MV-4-11 (cell line): Measurements from ENCODE around the gene CLGN.

Experiments
- DNase-seq: peaks from one replicate; lab custom pipeline; 2025; lab: John Stamatoyannopoulos, UW

The CLGN gene

DNA sequence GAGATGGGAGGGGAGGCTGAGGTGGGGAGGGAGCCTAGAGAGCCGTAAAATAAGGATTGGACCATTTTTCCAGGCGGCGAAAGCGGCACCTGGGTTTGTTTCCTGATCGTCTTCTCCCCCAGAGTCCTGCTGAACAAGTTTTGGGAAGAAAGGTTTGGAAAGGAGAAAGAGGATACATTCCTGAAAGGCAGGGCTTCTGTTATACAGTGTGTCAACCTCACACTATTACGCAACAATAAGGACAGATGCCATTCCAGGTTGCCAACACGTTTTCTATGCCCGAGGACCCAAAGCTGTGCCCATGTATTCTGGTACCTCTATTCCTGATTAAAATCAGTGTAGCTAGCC lies 53.3 kb downstream of the CLGN start:
- DNase-seq = peak; percentile 3

DNA sequence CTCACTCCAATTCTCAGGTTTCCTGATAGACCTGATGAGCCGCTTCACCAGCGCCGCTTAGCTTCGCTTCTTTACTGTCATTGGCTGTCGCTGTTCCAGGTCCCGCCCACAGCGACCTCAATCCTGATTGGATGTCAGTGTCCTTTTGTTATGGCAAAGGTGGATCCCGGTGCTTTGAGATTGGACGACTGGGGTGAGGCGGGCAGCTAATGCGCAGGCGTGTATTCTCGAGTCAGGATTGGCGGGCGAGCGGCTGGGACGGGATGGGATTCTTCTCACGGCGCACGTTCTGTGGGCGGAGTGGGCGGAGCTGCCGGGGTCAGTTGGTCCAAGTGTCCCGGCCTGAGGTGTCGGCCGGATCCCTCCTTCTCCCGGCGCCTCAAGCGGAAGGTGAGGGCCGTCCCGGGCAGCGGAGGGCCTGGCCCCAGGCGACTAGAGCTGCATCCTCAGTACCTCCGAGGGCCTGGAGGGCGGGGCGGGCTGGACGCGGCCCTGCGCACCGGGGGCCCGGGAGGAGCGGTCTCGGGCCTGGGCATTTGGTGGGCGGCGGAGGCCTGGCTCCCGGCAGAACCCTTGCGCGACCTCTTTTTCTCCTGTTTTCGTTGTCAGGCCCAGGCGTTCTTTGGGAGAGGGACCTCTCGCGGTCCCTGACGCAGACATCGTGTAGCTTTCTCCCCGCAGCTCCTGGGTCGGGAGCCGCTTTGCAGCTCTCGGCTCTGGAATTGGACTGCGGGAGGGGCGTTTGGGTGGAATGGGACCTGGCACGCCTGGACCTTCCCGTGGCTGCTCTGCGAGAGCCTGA lies 53.9 kb downstream of the CLGN start, which contains the start of gene SCOC:
SCOC (plus strand) TSS at position 319 of the 802 bp plus-strand sequence. CDS start 5,525 bp downstream, outside the sequence.
- DNase-seq = peak; percentile 99

DNA sequence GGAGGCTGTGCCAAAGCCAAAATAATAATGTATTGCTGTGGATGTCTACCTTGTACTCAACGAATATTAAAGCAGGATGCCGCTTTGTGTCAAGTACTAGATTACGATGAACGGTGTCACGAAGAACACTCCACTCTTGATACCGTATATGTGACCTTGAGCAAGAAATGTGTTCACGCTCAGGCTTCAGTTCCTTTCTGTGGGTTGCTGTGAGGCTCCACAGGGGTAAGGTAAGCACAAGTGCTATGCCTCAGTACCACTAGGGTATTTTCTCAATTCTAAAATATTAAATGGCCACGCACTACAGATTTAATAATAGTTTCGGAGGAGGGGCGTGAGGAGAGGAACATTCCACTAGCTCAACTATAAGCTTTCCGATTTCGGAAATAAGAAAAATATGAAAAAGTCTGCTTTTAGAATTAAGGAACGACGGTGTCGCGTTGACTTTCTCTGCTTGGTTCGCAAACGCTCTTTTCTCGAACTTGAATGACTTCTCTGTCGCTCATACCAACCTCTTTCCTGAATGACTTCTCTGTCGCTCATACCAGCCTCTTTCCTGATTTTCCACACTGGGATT lies 54.6 kb downstream of the CLGN start:
- peak; percentile 39 for DNase-seq

DNA sequence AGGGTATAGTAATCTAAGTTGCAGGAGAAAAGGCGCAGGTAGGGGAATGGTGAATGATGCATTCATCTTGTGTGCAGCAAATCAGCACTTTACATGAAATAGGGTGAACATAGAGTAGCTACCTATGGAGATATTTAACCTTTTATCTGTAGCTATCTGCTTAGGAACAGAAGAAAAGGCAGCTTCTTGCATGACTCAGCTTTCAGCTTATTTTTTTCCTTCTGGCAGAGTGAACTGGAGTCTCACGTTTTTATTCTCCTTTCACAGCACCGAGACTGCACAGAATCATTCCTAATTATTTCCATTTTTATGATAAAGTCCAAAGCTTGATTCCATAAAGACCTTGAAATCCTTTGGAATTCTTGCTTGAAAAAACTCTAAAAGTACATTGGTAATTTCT lies 58.8 kb downstream of the CLGN start:
- DNase-seq = no peak

DNA sequence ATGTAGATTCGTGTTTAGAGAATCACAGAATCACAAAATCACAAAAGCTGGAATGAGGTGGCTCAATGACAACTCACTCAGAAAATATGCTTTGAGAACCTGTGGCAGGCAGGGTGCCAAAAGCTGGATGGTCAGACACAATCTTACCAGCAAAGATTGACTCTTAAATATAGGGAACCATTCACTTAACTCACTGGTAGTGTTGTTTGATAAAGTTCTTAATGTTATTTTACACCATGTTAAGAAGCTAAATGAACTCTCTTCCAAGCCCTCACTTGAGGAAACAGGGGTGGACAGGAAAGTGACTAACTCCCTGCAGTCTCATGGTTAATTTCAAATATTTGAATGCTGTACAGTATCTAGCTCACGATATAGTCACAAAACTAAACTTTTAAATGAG lies 59.7 kb downstream of the CLGN start:
- DNase-seq = no peak

DNA sequence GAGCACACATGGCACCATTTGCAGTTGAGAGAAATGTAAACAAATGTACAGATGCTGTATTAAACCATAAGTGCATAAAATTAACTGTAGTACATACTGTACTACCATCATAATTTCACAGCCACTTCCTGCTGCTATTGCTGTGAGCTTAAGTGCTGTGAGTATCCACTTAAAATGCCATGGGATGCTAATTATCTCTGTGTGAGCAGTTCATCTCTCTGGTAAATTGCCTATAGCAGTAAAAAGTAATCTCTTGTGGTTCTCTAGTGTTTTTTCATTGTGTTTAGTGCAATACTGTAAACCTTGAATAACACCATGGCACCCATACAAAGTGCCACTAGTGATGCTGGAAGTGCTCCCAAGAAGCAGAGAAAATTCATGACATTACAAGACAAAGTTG lies 63.9 kb downstream of the CLGN start:
- no peak for DNase-seq

DNA sequence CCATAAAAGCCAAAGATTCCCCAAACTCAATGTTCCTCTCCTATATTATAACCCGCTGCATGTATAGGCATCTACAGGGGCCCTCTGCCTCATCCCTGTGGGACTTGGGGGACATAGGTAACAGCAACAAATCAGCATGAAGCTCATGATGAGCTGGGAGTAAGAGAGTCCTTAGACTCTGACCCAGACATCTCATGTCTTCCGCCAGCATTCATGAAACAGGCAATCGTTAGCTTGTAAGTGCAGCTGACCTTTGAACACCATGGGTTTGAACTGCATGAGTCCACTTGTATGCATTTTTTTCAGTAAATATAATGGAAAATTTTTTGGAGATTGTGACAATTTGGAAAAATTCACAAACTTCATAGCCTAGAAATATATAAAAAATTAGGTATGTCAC lies 64.4 kb downstream of the CLGN start:
- DNase-seq = no peak

DNA sequence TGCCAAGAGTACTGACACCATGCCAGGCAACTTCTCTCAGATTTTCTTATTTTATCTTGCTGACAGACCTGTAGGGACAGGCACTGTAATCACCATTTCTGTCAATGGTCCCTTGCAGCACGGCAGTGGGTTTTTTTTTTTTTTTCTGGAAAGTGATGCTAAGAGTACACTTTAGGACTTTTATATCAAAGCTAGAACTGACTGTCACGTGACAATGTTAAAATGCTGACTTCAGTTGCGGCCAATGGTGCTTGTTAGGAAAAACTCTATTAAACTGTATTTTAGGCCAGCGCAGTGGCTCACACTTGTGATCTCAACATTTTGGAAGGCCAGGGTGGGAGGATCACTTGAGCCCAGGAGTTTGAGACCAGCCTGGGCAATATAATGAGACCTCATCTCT lies 66.3 kb downstream of the CLGN start:
- no peak for DNase-seq

DNA sequence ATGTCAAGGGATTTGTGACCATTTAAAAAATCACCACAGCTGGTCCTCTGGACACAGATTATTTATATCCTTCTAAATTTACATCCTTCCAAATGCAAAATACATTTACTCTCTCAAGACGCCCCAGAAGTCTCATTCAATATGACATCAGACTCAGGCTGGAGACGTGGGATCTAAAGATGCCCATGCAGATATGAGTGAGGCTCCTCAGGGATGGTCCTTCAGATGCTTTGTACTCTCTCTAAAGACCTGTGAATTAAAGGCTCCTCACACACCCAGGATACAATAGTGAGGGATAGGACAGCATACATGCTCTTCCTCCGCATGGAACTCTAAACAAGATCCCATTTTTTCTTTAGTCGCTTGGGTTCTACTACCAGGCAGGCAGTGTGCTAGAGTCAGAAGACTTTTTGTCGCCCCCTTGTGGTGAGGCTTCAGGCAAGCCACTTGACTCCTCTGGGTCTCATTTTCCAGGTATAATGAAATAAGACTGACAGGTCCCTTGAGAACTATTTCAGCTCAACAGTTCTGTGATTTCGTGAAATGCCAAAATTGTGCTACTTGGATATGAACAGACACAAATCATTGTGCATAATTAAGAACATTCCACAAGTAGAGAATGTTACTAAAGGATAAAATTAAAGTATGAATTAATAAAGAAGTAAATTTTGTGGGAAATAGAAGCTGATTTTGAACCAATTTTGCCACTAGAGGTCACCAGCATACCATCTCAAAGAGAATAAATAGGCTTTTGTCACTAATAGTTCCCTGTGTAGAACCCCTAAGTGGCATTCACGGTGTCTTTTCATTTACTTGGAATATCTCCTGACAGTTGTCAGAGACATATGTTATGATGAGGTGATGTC lies 67.7 kb downstream of the CLGN start:
- DNase-seq = peak; percentile 68

DNA sequence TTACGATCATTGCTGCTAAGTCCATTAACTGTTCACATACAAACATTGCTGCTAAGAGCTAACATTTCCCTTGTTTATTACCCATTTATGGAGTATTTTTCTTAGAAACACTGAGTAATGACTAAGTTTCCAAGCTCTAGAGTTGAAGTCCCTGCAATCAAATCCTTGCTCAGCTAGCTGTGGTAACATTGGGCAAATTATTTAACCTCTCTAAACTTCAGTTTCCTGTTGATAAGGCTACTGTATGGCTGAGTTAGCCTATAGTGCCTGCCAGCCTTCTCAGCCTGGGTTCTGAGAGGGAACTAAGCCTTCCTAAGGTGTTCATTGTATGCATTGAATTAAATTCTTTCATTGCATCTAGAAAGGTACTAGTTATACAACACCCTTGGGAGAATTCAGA lies 69.2 kb downstream of the CLGN start:
- DNase-seq = no peak

DNA sequence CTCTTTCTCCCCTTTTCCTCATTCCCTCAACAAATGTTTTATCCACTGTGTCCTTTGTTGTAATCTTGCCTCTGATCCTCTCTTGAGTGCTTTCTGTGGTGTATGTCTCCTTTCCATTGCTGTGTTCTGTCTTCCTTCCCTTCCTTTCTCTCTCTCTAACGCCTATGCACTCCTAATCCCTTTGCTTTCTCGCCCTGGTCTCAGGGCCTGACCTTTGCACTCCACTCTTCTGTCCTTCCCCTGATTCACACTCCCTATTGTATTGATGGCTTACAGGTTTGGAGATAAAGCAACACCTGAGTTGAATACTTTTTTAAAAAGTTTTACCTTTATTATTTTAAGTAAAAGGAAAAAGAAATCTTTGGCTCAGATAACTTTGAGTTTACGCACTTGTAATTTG lies 69.6 kb downstream of the CLGN start:
- DNase-seq = no peak

DNA sequence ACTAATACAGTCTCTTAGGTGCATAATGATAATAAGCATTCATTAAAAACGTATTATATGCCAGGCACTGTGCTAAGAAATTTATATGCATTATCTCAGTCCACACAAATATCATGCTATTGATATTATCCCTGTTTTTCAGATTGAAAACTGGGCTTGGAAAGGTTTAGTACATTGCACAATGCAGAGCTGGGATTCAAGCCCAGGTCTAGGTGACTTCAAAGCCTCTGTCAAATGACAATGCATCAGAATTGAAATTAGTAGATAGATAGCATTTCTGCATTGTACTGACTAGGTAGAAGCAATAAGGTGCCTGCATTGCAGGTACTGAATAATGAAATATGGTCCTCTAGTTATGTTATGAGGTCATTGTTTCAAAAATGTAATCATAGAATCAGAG lies 72.2 kb downstream of the CLGN start:
- no peak for DNase-seq

DNA sequence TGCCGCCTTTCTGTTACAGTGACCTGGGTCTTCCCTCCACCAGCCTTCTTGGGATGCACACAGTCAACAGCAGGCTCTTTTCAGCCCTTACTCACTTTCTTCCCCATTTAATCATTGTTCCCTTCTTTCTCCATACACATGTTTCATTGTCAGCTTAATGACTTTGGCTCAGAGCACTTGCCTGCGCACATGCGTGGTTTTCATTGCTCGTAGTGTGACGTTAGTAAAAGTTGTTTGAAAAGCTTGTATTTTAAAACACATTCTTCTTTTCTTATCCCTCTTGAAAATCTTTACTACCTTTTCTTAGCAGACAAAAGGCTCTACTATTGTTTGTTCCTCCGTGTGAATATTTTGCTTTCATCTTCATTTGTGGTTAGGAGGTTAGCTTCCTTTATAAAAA lies 73.7 kb downstream of the CLGN start:
- DNase-seq = no peak

DNA sequence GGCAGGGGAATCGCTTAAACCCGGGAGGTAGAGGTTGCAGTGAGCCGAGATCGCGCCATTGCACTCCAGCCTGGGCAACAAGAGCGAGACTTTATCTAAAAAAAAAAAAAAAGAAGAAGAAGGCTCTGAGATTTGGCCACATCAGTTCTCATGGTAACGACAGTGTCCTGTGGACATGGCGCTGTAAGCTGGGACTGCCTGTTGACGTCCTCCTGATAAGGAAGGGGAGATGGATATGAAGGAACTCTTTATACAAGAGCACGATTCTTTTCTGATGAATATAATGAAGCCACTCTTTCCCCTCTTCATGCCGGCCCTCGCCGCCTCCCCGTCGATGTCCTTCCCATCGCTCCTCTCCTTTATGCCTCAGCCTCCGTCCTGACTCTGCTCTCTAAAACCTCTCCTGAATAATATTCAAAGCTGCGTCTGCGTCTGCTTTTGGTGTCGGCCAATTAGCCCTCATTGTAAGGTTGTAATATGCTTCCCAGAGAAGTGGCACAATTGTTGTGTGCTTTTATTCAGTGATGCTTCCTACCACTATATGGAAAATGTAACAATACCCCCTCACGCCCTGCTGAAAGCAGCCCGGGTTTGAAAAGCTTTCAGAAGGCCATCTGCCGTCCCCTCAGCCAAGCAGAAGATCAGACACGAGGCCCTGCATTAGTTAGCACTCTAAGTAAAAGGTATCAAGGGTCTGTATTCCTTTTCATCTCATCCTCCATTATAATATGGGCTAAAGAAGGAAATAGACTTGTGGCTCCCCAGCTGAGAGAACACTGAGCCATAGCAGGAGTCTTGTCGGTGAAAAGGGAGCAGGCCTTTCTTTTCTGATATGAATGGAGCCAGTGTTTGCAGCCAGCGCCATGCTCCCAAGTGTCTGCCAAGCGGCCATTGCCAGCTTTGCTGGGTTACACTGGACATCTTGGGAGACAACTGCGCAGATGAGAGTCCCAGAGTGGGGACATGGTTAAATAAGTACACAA lies 76.1 kb downstream of the CLGN start:
- DNase-seq = no peak

DNA sequence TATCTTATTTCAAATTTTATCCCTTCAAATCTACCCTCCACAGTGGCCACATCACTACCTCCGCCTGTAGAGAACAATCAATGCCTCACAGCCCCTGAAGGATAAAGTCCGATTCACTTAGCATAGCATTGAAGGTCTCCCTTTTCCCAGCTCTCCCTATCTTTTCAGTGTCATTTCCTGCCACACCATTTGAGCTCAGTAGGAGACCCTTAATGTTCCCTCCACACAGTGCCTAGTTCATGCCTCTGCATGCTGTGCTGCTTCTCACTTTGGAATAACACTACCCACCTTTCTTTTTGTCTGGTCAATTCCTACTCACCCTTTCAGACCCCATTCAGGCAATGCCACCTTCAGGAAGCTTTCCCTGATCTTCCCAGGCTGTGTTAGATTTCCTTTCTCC lies 77.6 kb downstream of the CLGN start:
- DNase-seq = no peak

DNA sequence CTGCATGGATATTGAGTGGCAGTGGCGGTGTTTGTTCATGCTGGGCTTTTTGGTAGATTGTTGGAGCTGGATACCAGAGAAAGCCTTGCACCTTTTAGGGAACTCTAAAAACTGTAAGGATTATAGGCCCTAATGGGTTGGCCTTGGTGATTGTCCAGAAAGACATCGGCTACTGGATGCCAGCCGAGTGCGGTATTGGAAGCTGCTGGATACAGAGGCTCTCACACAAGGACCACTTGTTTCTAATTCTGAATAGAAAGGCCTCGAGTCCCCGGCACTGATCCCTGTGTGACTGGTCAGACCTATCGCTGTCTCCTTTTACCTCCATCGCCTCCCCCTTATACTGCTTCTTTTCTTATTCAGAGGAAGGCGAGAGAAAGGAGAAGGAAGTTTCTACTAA lies 81.3 kb downstream of the CLGN start:
- no peak for DNase-seq

DNA sequence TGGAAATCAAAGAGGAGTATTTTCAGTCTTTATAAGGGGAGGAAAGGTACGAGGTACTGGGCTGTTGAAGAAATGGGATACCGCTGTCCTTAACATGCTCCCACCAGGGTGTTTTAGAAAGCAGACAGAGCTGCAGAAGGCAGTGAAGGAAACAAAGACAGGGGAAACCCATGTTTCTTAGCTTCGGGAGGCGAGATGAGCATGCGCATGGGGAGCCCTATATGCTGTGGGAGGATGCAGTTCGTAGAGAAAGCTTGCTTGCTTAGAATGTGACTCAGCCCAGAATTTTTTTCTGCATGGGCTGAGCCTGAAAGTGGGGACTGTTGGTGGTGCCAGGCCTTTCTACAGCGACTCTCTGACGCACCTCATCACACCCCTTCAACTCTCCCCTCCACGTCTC lies 82.8 kb downstream of the CLGN start:
- no peak for DNase-seq

DNA sequence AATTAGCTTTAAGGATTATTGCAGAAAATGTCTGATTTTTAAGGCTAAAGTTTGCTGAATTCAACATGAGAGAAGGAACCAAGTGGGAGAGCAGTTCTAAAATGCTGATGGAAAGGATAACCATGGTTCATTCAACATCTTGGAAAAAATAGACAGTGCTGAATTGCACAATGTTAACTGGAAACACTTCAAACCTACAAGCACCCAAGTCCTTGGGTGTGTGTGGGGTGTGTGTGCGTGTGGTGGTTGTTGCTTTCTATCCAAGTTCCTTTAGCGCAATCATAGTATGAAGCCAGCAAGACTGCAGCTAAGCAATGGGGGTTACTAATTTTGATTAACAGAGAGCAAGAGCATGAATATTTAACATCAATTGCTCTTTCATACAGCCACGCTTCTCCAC lies 83.3 kb downstream of the CLGN start:
- DNase-seq = peak; percentile 3

DNA sequence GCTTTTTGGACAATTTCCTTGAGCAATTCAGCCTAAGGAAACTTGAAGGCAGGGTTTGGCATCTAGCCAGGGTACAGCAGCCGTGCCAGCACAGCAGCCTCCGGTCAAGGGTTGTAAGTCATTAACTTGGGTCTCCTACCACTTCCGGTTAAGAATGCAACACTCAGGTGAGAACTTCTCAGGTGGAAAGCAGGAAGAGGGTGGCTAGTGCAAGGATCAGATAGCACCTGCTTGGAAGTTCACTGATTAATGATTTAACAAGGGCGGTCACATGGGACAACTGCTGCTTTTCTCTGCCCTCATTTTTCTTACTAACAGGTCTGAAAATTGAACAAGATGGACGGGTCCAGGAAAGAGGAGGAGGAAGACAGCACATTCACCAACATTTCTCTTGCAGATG lies 84.1 kb downstream of the CLGN start:
- no peak for DNase-seq

DNA sequence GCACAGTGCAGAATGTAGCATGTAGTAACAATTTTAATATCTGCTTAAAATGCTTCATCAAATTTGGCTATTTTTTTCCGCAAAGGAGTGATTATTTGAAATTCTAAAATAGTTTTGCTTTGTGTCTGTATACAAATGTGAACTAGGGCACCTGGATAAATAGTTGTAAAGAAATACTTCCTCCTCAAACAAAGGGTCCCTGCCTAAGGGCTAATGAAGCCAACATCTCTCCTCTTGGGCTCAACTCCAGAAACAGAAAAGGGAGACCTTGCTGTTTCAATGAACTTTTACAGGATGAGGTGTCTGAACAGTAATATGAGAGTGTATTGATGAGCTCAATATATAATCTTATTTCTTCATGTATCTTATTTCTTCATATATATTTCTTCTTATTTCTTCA lies 84.8 kb downstream of the CLGN start:
- DNase-seq = no peak
